Calu3 (cell line): ENCODE data around the gene FOXP1. TPM values are rescaled to one million over a fixed set of nuclear protein-coding genes. Genes with fewer than 3 reads are reported as not detected.

Experiments used
- BruUV-seq: library from RNA; stranded (reverse); fragments of 400-500 nt; replicated peaks from 2 replicates; lab custom pipeline; 2021; lab: Mats Ljungman, UMichigan
- CTCF ChIA-PET: fragments of 300-600 bp; sonication (Branson Sonifier 250); formaldehyde crosslinking; loops from one replicate; lab custom pipeline; 2022; ENCODE audit warnings: antibody characterized with exemption; lab: Charles Lee
- DNase-seq: peaks from one replicate; pipeline ENCODE4 v3.0.0; 2022
- H3K27ac Mint-ChIP-seq: one replicate; pipeline ENCODE4 v1.8.0; 2022; ENCODE audit warnings: mixed read lengths; ENCODE audit not compliant: unreplicated experiment
- H3K27me3 Mint-ChIP-seq: one replicate; pipeline ENCODE4 v1.8.0; 2022; ENCODE audit warnings: mixed read lengths; ENCODE audit not compliant: unreplicated experiment
- H3K36me3 Mint-ChIP-seq: one replicate; pipeline ENCODE4 v1.8.0; 2022; ENCODE audit warnings: mild to moderate bottlenecking, moderate library complexity, mixed read lengths; ENCODE audit not compliant: insufficient read depth, unreplicated experiment
- H3K4me1 Mint-ChIP-seq: one replicate; pipeline ENCODE4 v1.8.0; 2022; ENCODE audit warnings: mild to moderate bottlenecking, low read depth, mixed read lengths; ENCODE audit not compliant: unreplicated experiment
- H3K4me3 Mint-ChIP-seq: one replicate; pipeline ENCODE4 v1.8.0; 2022; ENCODE audit warnings: mild to moderate bottlenecking, low read depth, moderate library complexity, mixed read lengths; ENCODE audit not compliant: unreplicated experiment
- H3K9me3 Mint-ChIP-seq: one replicate; pipeline ENCODE4 v1.8.0; 2022; ENCODE audit warnings: low read depth, mixed read lengths; ENCODE audit not compliant: unreplicated experiment
- intact Hi-C: fragments of 100-400 bp; cut with micrococcal nuclease; formaldehyde crosslinking; loops from one replicate; pipeline ENCODE4 v1.10.0; 2022; ENCODE audit not compliant: unreplicated experiment
- total RNA-seq: library from RNA; stranded (reverse); gene quantifications from 2 replicates; pipeline ENCODE4 v1.2.3, GENCODE V29; 2022
- TF ChIP-seq, protein P1 (sequence below): fragments of 200-600 bp; IDR thresholded peaks from one replicate; pipeline ENCODE4 v1.8.0; 2022; ENCODE audit warnings: antibody characterized with exemption; ENCODE audit not compliant: unreplicated experiment

FOXP1 gene
- total RNA-seq, 1 experiment from 2014 or later: 82.8 TPM

DNA sequence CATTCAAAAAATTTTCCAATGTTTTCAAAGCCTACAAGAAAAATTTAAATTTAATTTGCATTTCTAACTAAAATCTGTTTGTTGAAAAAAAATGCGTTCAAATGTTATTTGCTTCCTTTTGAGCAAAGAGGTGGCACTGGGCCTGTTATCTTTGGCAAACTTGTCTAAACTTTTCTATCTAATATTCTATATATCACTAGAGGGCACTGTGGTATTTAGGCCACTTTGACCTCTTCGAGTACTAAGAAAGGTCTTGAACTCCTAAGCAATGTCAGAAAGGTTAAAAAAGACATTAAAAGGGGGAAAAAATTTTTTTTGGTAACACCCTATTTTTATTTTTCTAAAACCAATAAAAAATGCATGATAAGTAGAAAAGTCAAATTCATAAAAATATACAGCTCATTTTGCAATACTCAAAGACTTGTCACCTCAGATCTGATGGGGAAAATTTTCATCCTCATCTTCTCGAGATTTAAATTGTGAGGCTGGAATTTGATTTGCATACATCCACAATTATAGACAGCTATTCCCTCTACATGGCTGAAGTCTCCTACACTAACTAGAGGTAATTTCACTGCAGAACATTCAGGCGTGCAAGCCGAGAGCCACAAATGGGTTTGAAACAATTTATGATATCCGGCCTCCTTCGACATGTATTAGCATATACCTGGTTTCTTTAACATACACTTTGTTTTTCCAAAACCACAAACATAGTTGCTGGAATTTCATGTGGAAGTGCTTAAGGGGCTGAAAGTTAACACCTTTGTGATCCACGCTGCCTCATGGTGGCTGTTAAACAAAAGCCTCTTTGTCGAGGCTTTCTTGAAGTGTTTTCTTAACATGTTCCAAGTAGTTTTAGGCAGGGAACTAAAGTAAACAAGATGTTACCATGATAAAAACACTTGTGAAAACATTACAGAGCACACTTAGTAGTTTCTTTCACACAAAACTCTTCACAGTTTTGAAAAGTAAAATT, 576.4 kb downstream of the FOXP1 start:
- TF ChIP-seq, protein P1, sequence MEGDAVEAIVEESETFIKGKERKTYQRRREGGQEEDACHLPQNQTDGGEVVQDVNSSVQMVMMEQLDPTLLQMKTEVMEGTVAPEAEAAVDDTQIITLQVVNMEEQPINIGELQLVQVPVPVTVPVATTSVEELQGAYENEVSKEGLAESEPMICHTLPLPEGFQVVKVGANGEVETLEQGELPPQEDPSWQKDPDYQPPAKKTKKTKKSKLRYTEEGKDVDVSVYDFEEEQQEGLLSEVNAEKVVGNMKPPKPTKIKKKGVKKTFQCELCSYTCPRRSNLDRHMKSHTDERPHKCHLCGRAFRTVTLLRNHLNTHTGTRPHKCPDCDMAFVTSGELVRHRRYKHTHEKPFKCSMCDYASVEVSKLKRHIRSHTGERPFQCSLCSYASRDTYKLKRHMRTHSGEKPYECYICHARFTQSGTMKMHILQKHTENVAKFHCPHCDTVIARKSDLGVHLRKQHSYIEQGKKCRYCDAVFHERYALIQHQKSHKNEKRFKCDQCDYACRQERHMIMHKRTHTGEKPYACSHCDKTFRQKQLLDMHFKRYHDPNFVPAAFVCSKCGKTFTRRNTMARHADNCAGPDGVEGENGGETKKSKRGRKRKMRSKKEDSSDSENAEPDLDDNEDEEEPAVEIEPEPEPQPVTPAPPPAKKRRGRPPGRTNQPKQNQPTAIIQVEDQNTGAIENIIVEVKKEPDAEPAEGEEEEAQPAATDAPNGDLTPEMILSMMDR: no peak
- CTCF ChIA-PET: interaction anchor here (0.9 kb wide), 1 partner anchor 15 kb away, joined by 3 read pairs; no protein-coding TSS in a partner anchor
- Mint-ChIP-seq H3K9me3 (no peaks in the 10 kb centered on the region), H3K27me3 (no peaks in the 10 kb centered on the region), H3K4me3 (no peak overlapping the region), H3K27ac (peak overlapping the region; percentile 87), H3K36me3 (no peaks in the 10 kb centered on the region), H3K4me1 (peaks cover 23% of the 10 kb centered on the region)
- BruUV-seq: no TSS peak
- intact Hi-C loops: loop anchor here (2.0 to 5.0 kb wide), 3 partner anchors 20 to 298 kb away; no protein-coding TSS in a partner anchor
- peak; percentile 29 for DNase-seq

DNA sequence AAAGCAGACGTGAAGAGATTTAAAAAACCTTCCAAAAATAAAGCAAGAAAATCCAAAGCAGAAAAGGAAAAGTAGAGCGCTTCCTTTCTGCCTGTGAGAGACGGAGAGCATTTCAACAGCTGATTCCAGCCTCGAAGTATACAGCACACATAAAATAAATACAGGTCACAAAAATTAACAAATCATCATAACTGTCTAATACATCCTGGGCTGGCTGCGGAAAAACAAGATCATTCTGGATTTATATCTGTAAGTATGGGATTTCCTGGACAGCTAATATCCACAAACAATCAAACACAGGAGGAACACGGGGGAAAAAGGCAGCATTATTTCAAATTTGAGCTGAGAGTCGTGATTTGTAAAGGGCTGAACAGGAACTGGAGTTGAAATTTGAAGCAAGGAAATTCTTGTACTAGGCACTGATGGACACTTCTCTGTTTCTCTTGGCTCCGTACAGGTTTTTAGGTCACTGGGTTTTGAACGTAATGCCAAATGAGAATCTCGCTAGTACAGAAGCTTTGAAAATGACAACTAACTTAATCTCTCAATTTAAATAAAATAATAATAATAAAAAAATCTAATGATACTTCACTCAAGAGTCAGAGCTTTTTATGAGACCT, 577.7 kb downstream of the FOXP1 start:
- CTCF ChIA-PET: no interaction called here
- TF ChIP-seq, protein P1: no peak
- H3K27ac Mint-ChIP-seq: peak overlapping the region; percentile 87
- H3K4me1 Mint-ChIP-seq: peaks cover 23% of the 10 kb centered on the region
- H3K27me3 Mint-ChIP-seq: no peaks in the 10 kb centered on the region
- DNase-seq: no peak
- no peaks in the 10 kb centered on the region for H3K36me3 Mint-ChIP-seq
- H3K9me3 Mint-ChIP-seq: no peaks in the 10 kb centered on the region
- intact Hi-C loops: loop anchor here (2.0 to 5.0 kb wide), 3 partner anchors 21 to 299 kb away; no protein-coding TSS in a partner anchor
- no TSS peak for BruUV-seq
- H3K4me3 Mint-ChIP-seq: peak overlapping the region; percentile 29

DNA sequence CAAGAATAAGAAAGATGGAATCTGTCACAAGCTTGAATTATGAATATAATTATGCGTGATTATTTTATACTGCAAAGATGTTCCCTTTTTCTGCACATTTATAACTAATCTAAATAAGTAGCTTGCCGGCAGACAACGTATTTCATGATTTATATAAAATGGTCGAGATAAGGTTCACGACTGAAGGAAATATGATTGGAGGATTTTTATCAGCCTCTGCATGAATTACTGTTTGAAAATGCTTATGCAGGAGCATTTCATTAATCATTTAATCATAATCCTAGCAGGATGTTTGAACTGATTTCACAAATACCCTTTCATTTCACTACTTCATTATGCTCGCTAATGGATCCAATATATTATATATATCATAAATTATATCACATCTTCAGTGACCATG, 580.0 kb downstream of the FOXP1 start:
- intact Hi-C loops: no loop called here
- Mint-ChIP-seq H3K27me3 (no peaks in the 10 kb centered on the region), H3K36me3 (no peaks in the 10 kb centered on the region), H3K4me3 (no peak overlapping the region), H3K9me3 (no peaks in the 10 kb centered on the region), H3K4me1 (peaks cover 31% of the 10 kb centered on the region), H3K27ac (no peak overlapping the region)
- TF ChIP-seq, protein P1: no peak
- CTCF ChIA-PET: no interaction called here
- no peak for DNase-seq
- no TSS peak for BruUV-seq

DNA sequence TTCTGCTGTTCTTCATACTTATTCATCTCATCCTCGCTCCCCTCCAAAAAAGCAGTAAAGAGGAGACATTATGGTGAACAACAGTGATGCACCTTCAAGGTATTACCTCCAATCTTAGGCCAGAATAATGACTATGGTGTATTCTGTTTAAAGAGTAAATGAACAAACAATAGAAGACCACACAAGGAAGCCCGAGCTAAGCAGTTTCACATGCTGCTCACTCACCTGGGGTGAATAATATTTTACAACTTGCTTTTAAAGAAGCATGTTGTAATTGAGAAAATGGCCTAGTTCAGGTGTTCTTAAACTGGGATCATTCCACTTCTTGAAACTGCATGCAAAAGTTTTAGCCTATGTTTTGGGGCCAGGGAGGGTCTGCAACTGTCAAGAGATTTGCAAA, 581.2 kb downstream of the FOXP1 start:
- H3K27ac Mint-ChIP-seq: no peak overlapping the region
- peaks cover 23% of the 10 kb centered on the region for H3K4me1 Mint-ChIP-seq
- no peak overlapping the region for H3K4me3 Mint-ChIP-seq
- DNase-seq: no peak
- no TSS peak for BruUV-seq
- no peaks in the 10 kb centered on the region for H3K9me3 Mint-ChIP-seq
- intact Hi-C loops: no loop called here
- CTCF ChIA-PET: no interaction called here
- TF ChIP-seq, protein P1: no peak
- no peaks in the 10 kb centered on the region for H3K36me3 Mint-ChIP-seq
- H3K27me3 Mint-ChIP-seq: no peaks in the 10 kb centered on the region
